ENCODE measurements around the gene STAB2.
A peak's percentile ranks its signal among the peaks of the same experiment; 100 is the strongest.

The STAB2 gene, protein sequence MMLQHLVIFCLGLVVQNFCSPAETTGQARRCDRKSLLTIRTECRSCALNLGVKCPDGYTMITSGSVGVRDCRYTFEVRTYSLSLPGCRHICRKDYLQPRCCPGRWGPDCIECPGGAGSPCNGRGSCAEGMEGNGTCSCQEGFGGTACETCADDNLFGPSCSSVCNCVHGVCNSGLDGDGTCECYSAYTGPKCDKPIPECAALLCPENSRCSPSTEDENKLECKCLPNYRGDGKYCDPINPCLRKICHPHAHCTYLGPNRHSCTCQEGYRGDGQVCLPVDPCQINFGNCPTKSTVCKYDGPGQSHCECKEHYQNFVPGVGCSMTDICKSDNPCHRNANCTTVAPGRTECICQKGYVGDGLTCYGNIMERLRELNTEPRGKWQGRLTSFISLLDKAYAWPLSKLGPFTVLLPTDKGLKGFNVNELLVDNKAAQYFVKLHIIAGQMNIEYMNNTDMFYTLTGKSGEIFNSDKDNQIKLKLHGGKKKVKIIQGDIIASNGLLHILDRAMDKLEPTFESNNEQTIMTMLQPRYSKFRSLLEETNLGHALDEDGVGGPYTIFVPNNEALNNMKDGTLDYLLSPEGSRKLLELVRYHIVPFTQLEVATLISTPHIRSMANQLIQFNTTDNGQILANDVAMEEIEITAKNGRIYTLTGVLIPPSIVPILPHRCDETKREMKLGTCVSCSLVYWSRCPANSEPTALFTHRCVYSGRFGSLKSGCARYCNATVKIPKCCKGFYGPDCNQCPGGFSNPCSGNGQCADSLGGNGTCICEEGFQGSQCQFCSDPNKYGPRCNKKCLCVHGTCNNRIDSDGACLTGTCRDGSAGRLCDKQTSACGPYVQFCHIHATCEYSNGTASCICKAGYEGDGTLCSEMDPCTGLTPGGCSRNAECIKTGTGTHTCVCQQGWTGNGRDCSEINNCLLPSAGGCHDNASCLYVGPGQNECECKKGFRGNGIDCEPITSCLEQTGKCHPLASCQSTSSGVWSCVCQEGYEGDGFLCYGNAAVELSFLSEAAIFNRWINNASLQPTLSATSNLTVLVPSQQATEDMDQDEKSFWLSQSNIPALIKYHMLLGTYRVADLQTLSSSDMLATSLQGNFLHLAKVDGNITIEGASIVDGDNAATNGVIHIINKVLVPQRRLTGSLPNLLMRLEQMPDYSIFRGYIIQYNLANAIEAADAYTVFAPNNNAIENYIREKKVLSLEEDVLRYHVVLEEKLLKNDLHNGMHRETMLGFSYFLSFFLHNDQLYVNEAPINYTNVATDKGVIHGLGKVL (N-terminal part only)

DNA sequence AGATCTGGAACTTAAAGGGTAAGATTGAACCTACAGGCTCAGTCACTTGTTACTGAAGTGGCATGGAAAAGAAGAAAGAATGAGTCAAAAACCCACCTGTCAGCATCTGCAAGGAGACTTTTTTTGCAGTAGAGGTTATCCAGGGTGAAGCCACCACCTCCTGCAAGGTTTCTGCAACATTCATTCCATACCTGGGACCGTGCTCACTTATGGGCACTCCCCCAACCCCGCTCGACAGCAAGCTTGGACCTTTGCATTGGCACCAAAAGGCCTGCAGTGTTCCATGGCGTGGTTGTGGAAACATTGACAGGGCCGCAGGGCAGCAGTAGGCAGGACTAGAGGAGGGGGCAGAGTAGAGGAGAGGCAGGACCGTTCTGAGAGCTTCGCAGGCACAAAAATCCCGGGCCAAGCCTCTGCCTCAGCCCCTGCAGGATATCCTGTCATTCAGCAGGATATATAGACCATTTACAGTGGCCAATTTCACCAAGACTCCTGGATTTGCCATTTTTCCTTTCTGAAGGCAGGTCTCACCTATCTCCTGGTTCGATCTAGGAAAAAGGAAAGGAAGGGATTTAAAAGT is at the start of gene STAB2:
Gene STAB2, plus strand, starts transcription at position 483 of the 580 bp plus-strand sequence. CDS start 204 bp downstream, outside the sequence.
- no peak for DNase-seq

DNA sequence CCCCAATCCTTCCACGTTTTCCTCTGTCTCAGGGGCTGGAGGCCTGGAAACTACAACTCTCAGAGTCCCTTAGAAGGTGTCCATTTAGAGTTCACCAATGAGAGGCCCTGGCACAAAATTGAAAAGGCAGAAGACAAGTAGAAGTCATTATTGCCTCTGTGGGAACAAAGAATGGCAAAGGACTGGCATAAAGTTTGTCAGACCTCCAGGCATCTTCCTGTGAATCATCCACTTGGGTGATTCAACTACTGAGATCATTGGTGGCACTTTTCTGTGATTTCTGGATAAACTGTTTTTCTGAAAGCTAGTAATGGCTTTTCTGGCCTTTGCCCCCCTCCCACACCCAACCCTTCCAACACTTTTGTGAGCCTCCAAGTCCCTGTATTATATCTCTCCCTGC is 48.7 kb upstream of the STAB2 start:
- DNase-seq, result no peak

DNA sequence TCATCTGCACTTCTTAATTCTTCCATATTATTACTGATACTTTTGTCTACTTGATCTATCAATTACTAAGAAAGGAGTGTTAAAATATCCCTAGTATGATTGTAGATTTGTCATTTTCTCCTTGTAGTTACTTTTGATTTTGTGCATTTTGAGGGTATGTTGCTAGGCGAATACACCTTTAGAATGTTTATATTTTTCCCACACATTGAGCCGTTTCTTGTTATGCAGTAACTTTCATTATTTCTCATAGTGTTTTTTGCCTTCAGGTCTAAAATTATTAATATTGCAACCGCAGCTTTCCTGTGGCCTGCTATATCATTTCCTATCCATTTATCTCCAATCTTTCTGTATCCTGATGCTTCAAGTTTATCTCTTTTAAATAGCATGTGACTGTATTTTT is 46.8 kb upstream of the STAB2 start:
- DNase-seq, result no peak

DNA sequence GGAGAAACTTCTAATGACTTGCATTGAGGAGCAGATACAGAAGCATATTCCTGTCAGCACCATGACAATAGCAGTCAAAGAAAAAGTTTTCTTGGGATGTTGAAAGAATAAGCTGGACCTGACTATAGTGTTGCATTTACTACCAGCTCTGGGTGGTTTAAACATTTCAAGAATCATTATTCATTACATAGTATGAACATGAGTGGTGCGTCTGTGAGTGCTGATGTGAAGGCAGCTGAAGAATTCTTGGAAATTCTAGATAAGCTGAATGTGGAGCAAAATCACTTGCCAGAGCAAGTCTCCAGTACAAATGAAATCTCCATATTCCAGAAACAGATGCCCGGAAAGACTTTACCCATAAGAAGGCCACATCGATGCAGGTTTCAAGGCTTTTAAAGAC is 45.0 kb upstream of the STAB2 start:
- DNase-seq, result no peak

DNA sequence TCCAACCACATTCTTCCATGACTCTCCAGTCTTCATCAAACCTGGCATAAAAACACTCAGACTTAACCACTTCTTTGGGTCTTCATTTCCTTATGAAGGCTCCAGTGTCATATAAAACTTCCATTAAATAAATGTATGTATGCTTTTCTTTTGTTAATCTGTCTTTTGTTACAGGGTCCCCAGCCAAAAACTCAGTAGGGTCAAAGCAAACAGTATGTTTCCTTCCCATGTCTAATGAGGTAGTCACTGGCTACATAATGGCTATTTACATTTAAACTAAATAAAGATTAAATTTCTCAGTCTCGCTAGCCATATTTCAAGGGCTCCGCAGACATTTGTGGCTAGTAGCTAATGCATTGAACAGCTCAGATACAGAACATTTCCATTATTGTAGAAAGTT is 40.1 kb upstream of the STAB2 start:
- peak; percentile 23 for DNase-seq

DNA sequence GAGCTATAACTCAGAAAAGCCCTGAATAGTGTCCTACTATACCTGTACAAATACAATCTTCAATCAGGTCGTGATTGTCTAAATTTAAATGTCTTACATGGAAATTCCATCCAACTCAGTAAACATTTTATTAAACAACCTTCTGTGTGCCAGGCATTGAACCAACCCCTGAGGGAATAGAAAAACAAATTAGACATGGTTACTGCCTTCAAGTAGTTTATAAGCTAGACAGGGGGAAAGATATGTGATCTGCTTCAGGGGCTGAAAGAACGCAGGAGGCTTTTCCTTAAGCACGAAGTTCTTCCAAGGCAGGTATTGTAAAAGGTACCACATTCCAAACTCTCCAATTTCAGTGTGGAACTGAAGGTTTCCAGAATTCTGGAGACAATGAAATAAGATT is 39.7 kb upstream of the STAB2 start:
- no peak for DNase-seq

DNA sequence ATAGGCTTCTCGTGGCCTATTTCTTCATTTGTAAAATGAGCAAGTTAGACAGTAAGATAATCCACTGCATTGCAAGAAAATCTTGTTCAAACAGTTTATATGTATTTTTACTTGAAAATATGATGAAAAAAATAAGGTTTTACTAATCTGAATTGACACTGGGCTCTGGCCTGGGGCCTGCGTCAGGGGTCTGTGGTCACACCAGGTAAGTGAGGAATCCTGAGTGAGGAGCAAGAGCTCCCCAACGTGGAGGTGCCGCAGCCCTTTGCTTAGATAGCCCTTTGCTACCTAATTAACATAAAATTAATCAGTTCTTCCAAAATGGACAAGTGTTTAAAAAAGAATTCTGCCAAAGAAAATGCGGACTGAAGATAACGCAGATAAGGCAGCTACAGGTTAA is 39.1 kb upstream of the STAB2 start:
- DNase-seq, result peak; percentile 78

DNA sequence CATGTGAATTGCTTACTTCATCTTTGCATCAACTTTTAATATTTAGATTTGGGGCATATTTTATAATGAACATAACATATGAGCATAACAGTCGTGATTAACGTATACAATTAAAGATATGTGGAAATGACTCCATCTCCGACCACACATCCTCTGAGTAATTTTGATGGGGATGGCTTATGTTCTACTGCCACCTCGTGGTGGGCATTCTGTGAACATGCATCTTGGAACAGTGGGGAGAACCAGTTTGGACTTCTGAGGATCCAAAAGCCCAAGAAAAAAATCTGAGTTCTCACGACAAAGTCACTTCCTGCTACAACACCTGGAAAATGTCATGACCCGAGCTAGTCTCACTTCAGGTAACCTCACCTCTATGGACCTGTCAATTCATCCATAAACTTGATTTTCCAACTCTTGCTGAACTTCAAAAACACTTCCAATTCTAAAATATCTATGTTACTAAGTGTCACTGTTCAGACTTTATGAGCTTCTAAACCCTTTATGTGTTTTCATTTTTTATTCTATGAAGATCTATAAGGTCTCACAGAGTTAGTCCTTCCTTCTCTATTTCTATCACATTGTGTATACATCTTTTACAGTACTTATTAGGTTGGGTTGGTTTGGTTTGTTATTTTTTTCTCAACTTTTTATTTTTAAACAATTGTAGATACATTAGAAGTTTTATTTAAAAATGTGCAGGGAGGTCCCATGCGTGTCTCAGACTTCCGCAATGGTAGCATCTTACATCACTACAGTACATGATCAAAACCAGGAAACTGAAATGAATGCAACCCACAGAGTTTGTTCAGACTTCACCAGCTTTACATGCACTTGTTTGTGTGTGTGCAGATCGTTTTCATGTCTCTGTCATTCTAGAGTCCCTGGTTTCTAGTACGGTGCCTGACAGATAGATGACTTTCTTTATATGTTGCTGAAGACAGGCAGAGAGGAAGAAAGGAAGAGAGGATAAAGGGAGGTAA is 38.2 kb upstream of the STAB2 start:
- peak; percentile 74 for DNase-seq

DNA sequence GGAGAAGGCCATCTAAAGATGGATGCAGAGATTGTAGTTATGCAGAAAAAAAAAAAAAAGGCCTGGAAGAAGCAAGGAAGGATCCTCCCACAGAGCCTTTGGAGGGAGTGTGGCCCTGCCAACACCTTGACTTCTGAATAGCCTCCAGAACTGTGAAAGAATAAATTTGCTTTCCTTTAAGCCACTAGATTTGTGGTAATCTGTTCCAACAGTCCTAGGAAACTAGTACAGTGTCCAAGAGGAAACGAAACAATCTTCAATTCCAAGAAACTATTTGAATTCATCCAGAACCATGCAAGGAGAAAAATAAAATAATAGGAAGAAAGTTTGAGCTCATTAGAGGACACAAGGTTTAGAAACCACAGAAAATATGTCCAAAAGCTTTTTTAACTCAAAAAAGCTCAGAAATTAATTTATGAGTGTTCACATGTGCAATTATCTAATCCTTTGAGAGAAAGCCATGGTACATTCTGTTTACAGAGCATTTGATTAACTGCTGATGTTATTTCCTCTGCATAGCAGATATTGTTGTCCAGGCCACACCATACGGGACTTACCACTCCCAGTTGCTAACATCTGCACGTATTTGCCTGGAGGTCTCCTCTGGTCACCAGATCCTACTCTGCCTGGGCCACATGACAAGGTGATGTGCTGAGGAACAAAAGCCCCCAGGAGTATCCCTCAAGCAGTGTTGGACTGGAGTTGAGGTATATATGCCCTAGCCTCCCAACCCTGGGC is 30.0 kb upstream of the STAB2 start:
- no peak for DNase-seq

DNA sequence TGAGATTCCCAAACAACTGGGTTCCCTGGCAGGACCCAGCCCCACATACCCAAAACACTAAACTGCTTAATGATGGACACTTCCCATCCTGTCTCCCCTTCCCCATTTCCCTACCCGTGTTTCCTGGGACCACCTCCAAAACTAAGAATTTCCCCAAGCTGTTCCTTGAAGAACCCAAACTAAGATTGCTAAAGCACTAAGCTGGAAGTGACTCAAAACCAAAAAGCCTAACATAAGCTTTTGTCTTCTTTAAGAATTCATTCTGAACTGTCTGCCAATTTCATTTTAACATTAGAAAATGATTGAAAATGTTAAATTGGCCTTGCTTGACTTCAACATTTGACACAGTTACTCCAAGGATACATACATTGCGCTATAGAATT is 29.5 kb upstream of the STAB2 start:
- DNase-seq, result no peak

DNA sequence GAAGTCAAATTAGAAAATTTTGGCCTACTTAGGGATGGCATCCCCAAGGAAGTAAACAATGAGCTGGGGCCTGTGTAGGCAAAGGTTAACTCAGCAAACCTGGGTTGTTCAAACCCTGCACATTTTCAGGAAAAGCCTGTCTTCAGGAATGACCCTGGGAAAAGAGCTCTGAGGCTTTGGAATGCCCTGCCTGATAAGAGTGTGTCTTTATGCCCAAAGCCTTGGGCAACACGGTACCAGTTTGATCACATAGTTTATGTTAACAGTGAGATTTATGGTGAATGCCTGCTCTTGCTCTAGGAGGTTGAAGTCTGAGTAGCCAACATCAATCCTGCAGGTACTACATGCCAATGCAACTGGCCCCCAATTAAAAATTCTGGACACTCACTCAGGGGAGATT is 28.2 kb upstream of the STAB2 start:
- DNase-seq, result no peak

DNA sequence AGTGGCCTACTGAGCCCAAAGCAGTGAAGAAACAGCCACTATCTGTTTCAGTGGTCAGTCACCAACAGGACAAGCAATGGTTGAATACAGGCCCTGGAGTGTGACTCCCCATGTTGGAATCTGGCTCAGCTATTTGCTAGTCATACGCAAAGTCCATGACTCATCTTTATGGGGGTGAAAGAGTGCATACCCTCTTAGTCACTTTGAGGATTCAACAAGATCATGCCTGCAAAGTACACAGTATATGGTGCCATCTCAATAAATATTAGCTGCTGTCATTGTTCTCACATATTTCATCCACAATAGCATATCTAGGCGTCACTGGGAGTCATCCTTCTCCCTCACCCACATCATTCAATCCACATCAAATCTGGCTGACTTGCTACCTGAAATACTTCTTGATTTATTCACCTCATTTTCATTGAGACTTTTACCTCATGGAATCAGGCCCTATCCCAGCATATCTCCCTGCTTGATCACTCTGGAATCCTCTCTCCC is 26.4 kb upstream of the STAB2 start:
- DNase-seq, result no peak

DNA sequence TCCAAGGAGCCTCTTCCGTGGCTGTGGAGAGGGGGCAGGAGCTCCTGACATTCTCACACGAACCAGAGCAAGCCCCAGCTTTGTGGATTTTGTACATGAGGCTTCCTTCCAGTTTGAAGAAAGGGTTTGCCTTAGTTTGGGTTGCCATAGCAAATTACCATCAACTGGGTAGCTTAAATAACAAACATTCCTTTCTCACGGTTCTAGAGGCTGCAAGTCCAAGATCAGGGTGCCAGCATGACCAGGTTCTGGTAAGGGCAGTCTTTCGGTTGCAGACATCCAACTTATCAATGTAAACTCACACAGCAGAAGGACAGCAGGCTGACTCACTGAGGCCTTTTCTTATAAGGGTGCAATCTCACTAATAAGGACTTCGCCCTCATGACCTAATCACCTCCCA is 25.9 kb upstream of the STAB2 start:
- DNase-seq, result no peak

DNA sequence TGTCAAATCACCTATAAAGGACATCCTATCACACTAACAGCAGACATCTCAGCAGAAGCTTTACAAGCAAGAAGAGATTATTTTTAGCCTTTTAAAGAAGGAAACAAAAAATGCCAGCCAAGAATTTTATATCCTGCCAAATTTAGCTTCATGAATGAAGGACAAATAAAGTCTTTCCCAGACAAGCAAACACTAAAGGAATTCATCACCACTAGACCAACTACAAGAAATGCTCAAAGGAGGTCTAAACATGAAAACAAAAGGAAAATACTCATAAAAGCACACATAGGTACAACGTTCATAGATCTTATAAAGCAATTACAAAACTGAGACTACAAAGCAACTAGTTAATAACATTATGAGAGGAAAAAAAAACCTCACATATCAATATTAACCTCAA is 20.7 kb upstream of the STAB2 start:
- no peak for DNase-seq

DNA sequence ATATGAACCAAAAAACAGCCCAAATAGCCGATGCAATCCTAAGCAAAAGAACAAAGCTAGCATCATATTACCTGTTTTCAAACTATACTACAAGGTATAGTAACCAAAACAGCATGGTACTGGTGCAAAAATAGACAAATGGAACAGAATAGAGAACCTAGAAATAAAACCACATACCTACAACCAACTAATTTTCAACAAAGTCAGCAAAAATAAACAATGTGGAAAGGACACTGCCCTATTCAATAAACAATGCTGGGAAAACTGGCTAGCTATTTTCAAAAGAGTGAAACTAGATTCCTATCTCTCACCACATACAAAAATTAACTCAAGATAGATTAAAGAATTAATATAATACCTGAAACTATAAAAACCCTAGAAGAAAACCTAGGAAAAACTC is 17.8 kb upstream of the STAB2 start:
- no peak for DNase-seq

DNA sequence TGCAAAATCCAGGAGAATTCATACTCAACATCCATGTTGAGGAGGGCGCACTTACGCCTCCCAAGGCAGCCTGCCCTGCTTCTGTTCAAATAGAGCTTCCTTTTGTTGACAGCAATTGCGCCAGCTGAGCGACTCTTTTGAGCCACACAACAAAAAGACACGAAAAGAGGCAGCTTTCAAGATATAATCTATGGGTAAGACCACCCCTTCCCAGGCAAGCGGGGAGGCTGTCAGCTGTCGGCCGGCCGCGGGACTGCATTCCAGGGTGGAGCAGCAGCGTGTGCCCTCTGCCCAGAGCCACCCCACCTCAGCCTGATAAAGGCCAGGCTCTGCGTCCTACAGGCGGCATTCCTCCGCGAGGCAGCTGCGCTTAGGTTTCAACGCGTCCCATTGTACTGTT is 15.8 kb upstream of the STAB2 start:
- DNase-seq, result peak; percentile 64

DNA sequence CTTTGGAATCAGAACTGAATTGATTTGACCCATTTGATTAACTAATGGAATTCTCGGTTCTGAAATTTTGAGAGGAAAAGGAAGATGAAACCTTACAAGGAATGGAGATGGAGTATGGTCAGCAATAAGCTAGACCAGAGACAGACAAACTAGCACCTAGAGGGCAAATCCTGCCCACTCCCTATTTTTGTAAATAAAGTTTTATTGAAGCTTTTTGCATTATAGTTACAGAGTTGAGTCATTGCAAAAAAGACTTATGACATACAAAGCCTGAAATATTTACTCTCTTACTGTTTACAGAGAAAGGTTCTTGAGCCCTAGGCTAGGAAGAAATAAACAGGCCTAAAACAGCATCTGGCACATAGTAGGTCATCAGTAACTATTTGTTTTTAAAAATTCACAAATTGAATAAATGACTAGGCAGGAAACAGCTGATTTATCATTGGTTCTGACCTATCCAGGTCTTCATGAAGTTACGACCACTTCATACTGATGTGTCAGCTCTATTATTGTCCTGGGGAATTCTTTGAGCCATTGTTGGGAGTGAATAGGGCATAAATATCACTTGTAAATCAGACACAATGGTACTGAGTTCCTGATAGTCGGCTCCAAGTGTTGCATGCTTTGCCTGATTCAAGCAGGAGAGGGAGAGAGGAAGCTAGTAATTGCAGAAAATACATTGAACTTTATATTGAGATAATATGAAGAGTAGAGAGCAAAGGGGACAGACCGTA is 14.6 kb upstream of the STAB2 start:
- no peak for DNase-seq

DNA sequence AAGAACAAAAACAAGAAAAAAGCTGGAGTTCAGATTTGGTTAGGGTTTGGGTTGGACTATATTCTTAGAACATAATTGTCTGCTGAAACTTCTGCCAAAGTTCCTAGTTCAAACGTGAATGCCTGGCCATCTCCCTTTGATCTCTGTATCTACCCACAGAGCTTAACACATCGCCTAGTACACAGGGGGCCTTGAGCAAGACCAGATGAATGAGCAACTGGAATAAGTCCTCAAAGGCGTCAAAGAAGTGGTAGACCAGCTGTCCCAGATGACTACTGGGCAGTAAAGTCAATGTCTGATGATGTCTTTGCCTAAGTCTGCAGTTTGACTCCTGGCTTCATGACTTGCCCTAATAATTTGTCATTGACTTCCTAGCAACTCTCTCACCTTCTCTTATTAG is 13.9 kb upstream of the STAB2 start:
- no peak for DNase-seq

DNA sequence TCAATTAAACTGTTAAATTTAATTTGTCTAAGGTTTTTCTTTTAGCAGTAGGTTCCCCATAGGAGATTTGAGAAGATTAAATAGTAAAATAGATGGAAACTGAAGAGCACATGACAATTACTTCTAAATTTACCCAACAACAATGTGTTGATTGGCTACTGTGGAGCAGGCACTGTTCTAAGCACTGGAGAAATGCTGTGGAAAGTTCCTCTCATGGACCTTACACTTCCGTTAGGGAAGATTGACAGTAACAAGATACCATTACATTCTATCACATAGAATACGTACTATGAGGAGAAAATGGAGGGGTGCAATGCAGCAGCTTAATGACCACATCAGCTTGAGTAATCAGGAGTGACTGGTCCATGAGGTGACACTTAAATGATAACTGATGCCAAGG is 8.1 kb upstream of the STAB2 start:
- no peak for DNase-seq

DNA sequence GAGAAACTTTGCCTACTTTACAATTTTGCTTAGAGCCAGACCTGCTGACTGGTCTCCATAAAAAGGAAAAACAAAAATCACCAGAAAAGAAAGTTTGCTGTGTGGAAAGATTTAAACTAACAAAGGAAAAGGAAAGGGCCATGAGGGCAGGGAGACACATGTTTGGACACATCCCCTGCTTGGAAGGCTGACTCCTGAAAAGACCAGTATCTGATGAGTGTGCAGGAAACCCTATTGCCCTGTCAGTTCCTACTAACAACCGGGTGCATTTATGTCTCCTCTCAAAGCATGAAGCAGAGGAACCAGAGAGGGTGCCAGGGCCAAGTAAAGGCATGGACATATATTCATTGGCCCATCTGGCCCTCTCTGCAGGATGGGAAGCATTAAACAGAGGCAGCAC is 7.0 kb upstream of the STAB2 start:
- DNase-seq, result no peak

All from COR-L47 (cell line).